Measurements from ENCODE around the gene TKTL1.

The TKTL1 gene

GRCh38 chrX:154370300-154371016 lies 74.9 kb downstream of the TKTL1 start:
- Histone ChIP-seq H2AFZ (ENCODE audit: low read depth) (no peak overlapping the region), H3K4me2 (peak overlapping the region; percentile 57; the same call in 1 of the 2 replicates), H3K9ac (peak overlapping the region; percentile 69), H3K36me3 (ENCODE audit: insufficient read depth) (no peaks in the 10 kb centered on the region; the same call in 1 of the 2 replicates), H3K4me1 (ENCODE audit: low read depth, poor library complexity, severe bottlenecking) (peaks cover 38% of the 10 kb centered on the region), H3K27me3 (ENCODE audit: insufficient read depth, low read depth) (no peaks in the 10 kb centered on the region), H4K20me1 (ENCODE audit: insufficient read depth) (no peaks in the 10 kb centered on the region), H3K79me2 (ENCODE audit: insufficient read depth, low read depth) (peaks cover 44% of the 10 kb centered on the region), H3K27ac (peak overlapping the region; percentile 74), H3K4me3 (IDR thresholded peaks at IDR 0.05; ENCODE audit: insufficient read depth, low read depth, low read length) (no peak overlapping the region)
- TF ChIP-seq CTCF (conservative IDR thresholded peaks at IDR 0.05; ENCODE audit: low read depth, low read length), result no peak

GRCh38 chrX:154371017-154371788 lies 75.6 kb downstream of the TKTL1 start:
- Histone ChIP-seq H2AFZ (ENCODE audit: low read depth) (peak overlapping the region; percentile 18; the same call in 1 of the 2 replicates), H4K20me1 (ENCODE audit: insufficient read depth) (no peaks in the 10 kb centered on the region), H3K4me3 (IDR thresholded peaks at IDR 0.05; ENCODE audit: insufficient read depth, low read depth, low read length) (no peak overlapping the region), H3K27ac (peak overlapping the region; percentile 74), H3K36me3 (ENCODE audit: insufficient read depth) (no peaks in the 10 kb centered on the region; the same call in 1 of the 2 replicates), H3K4me2 (peak overlapping the region; percentile 57; the same call in 1 of the 2 replicates), H3K79me2 (ENCODE audit: insufficient read depth, low read depth) (peaks cover 44% of the 10 kb centered on the region), H3K9ac (peak overlapping the region; percentile 69), H3K4me1 (ENCODE audit: low read depth, poor library complexity, severe bottlenecking) (peaks cover 38% of the 10 kb centered on the region), H3K27me3 (ENCODE audit: insufficient read depth, low read depth) (no peaks in the 10 kb centered on the region)
- no peak for TF ChIP-seq CTCF (conservative IDR thresholded peaks at IDR 0.05; ENCODE audit: low read depth, low read length)

- H3K4me1 ChIP-seq (ENCODE audit: low read depth, poor library complexity, severe bottlenecking), result peaks cover 38% of the 10 kb centered on the region
- H3K9ac ChIP-seq, result peak overlapping the region; percentile 30; the same call in 1 of the 2 replicates
- H2AFZ ChIP-seq (ENCODE audit: low read depth), result peak overlapping the region; percentile 18; the same call in 1 of the 2 replicates
These were observed 76.2 kb downstream of the TKTL1 start for GRCh38 chrX:154371789-154372300.

More at GRCh38 chrX:154371789-154372300, 76.2 kb downstream of the TKTL1 start:
- H3K4me3 ChIP-seq (IDR thresholded peaks at IDR 0.05; ENCODE audit: insufficient read depth, low read depth, low read length), result no peak overlapping the region
- peak overlapping the region; percentile 48 for H3K4me2 ChIP-seq
- no peak for TF ChIP-seq CTCF (conservative IDR thresholded peaks at IDR 0.05; ENCODE audit: low read depth, low read length)
- peak overlapping the region; percentile 39 for H3K27ac ChIP-seq
- peaks cover 41% of the 10 kb centered on the region for H3K79me2 ChIP-seq (ENCODE audit: insufficient read depth, low read depth)
- H4K20me1 ChIP-seq (ENCODE audit: insufficient read depth), result no peaks in the 10 kb centered on the region
- H3K27me3 ChIP-seq (ENCODE audit: insufficient read depth, low read depth), result no peaks in the 10 kb centered on the region
- no peaks in the 10 kb centered on the region; the same call in 1 of the 2 replicates for H3K36me3 ChIP-seq (ENCODE audit: insufficient read depth)
